NT2/D1 (cell line): ENCODE results near the gene PER1.

Experiments used
- DNase-seq: peaks from one replicate; pipeline ENCODE4 v3.0.0-alpha.2; 2011; ENCODE audit warnings: low read depth, low spot score
- H3K27me3 ChIP-seq: 2 replicates; pipeline ENCODE4 v1.6.0; 2011; ENCODE audit warnings: mild to moderate bottlenecking; ENCODE audit not compliant: insufficient read length, insufficient read depth
- H3K36me3 ChIP-seq: 2 replicates; pipeline ENCODE4 v1.6.1; 2011; ENCODE audit warnings: mild to moderate bottlenecking, low read length, mixed read lengths; ENCODE audit not compliant: insufficient read depth, insufficient read length
- H3K4me1 ChIP-seq: 2 replicates; pipeline ENCODE4 v1.5.1; 2011; ENCODE audit not compliant: insufficient read depth, insufficient read length
- H3K4me3 ChIP-seq: 2 replicates; pipeline ENCODE4 v1.5.1; 2011; ENCODE audit warnings: low read depth; ENCODE audit not compliant: insufficient read length
- H3K9ac ChIP-seq: 2 replicates; pipeline ENCODE4 v1.6.0; 2011; ENCODE audit warnings: low read depth; ENCODE audit not compliant: insufficient read length
- H3K9me3 ChIP-seq: 2 replicates; pipeline ENCODE4 v1.5.1; 2011; ENCODE audit warnings: mild to moderate bottlenecking, low read length; ENCODE audit not compliant: insufficient read depth
- SUZ12 ChIP-seq: IDR thresholded peaks from 2 replicates; pipeline ENCODE4 v1.6.1; 2011; ENCODE audit not compliant: insufficient read length, insufficient read depth; ENCODE audit errors: extremely low read depth
- YY1 ChIP-seq: IDR thresholded peaks from 2 replicates; pipeline ENCODE4 v1.6.1; 2011; ENCODE audit not compliant: insufficient read length, insufficient read depth
- ZNF274 ChIP-seq: IDR thresholded peaks from 2 replicates; pipeline ENCODE4 v1.6.1; 2011; ENCODE audit warnings: mild to moderate bottlenecking, low read depth, low read length

The PER1 gene

DNA sequence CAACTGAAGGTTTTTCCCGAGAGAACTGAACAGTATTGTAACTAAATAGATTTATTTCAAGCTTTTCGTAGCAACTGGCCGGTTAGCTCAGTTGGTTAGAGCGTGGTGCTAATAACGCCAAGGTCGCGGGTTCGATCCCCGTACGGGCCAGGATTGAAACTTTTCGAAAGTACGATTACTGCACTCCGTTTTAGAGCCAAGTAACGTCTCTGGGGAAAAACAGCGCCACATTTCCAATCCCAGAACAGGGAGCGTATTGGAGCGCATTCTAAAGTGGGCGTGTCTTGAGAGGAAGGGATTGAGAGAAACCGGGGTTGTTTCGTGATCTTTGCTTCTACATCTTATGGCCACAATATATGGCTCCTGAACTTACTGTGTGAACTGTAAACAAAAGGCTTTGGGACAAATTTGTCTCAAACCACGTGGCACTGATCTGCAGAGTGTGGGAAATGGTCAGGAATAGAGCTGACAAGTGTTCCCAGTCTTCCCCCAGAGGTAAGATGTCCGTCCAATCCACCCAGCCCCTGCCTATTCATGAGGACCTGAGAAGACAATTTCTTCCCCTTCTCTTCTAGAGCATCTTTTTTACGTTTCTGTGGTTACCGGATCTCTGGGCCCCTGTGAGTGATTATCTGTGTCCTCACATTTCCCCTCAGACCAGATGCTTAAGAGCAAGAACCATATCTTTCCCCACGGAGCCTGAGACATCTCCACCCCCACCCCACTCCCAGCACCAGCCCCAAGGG lies 35.5 kb upstream of the PER1 start:
- no peak for TF ChIP-seq YY1
- peak; percentile 89 for DNase-seq
- peak overlapping the region; percentile 69 for H3K4me3 ChIP-seq
- peaks cover 9% of the 10 kb centered on the region for H3K27me3 ChIP-seq
- H3K9me3 ChIP-seq: no peaks in the 10 kb centered on the region
- peaks cover 11% of the 10 kb centered on the region for H3K36me3 ChIP-seq
- H3K4me1 ChIP-seq: peaks cover 10% of the 10 kb centered on the region
- peak overlapping the region; percentile 82 for H3K9ac ChIP-seq

GRCh38 chr17:8186787-8187516 lies 34.7 kb upstream of the PER1 start:
- H3K4me3 ChIP-seq: peak overlapping the region; percentile 93
- H3K27me3 ChIP-seq: peaks cover 9% of the 10 kb centered on the region
- H3K4me1 ChIP-seq: peaks cover 10% of the 10 kb centered on the region
- no peak for TF ChIP-seq SUZ12
- no peak for TF ChIP-seq ZNF274
- no peak for TF ChIP-seq YY1
- DNase-seq: peak; percentile 85
- H3K36me3 ChIP-seq: peaks cover 4% of the 10 kb centered on the region
- peak overlapping the region; percentile 90 for H3K9ac ChIP-seq
- no peaks in the 10 kb centered on the region for H3K9me3 ChIP-seq

DNA sequence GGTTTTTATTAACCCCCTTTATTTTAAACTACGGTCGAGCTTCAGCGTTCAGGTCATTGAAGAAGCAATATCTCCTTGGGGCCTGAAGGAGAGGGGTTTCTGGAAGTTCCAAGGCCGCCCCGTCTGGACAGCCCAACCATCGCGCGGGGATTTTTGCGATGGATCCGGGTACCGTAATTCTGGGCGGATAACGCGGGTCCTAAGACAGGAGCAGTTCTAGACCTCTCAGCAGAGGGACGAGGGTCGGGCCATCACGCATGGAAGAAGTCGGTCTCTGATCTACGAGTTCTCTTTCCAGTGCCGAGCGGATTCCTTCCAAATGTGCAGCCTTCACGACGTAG lies 34.2 kb upstream of the PER1 start:
- Histone ChIP-seq H3K9me3 (no peaks in the 10 kb centered on the region), H3K4me3 (peak overlapping the region; percentile 93)
- no peak for DNase-seq

DNA sequence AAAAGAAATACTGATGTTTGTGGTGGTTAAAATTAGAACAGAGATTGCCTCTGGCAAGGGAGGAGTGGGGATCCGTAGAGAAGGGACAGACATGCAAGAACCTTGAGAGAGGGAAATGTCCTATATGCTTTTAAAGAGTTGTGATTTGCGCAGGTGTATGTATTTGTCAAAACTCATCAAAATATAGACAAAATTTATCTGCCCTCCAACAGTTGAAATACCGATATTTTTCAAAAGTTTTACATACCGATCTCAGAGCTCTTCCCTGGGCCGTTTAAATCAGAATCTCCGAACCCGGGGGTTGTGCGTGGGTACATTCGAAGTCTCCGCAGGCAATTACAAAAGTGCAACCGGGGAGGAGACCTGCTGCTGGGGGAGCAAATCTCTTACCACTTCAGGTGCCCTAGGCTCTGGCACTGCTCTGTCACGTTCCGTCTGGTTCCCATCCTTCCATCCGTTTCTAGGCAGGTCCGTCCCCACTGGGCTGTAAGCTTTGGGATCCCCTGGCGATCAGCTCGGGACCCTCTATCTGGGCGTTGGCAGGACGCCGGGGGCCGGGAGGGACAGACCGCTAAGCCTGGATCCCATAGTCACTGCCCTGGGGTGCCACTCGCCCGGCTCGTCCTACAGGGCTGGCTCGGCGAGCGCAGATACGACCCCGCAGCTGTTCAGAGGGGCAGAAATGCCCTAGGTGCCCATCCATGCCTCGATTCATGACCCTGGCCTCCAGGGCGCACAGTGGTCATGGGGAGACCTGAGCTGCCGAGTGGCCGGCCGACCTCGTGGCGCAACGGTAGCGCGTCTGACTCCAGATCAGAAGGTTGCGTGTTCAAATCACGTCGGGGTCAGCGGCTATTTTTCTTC lies 33.6 kb upstream of the PER1 start:
- Histone ChIP-seq H3K27me3 (peaks cover 9% of the 10 kb centered on the region), H3K9me3 (no peaks in the 10 kb centered on the region), H3K4me1 (peaks cover 10% of the 10 kb centered on the region), H3K36me3 (no peaks in the 10 kb centered on the region), H3K4me3 (peak overlapping the region; percentile 93), H3K9ac (peak overlapping the region; percentile 90)
- TF ChIP-seq ZNF274 (no peak), YY1 (no peak), SUZ12 (no peak)
- no peak for DNase-seq

More for the DNA sequence above, 34.2 kb upstream of the PER1 start:
- Histone ChIP-seq H3K4me1 (peaks cover 10% of the 10 kb centered on the region), H3K9ac (peak overlapping the region; percentile 90), H3K27me3 (peaks cover 9% of the 10 kb centered on the region), H3K36me3 (no peaks in the 10 kb centered on the region)
- TF ChIP-seq SUZ12 (no peak), ZNF274 (no peak), YY1 (no peak)

- TF ChIP-seq SUZ12: no peak
- no peak for TF ChIP-seq YY1
- TF ChIP-seq ZNF274: no peak
These were observed 25.0 kb upstream of the PER1 start for GRCh38 chr17:8176998-8177731.

DNA sequence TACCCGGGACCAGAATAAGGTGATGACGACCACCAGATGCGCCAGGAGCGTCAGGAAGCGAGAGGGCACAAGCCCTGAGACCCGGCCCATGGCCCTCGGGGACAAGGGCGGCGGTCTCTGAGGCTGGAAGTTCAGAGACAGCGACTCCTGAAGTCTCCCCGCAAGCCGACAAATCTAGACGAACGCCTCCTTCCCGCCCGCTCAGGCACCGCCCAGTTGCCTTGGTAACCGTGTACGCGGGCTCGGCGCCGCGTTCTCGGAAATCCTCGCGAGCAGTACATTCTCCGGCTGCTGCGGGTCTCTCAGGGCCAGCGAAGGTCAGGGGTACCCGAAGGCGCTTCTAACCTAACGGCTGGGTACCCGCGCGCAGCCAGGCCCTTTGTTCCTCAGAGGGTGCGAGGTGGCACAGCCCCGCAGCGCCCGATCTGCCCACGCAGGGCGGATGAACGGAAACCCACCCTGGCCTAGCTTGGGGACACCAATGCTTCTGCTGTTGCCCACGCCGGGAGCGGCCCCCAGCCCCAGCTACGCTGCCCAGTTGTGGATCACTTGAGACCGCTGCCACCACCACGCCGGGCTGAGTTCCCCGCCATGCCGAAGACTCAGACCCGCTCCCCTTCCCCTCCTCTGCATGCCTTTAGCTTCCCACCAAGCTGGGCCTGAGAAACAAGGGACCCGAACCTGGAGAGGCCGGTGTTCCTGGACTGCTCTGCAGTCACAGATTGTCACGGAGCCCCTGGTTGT lies 24.2 kb upstream of the PER1 start, which contains the start of gene TMEM107:
TMEM107 (minus strand) TSS at position 184 of the 744 bp plus-strand sequence; CDS start at position 90, 94 bp downstream.
- no peak for DNase-seq
- H3K36me3 ChIP-seq: no peaks in the 10 kb centered on the region
- TF ChIP-seq ZNF274 (no peak), SUZ12 (no peak), YY1 (no peak)
- H3K4me3 ChIP-seq: peak within 1 kb of the TSS; percentile 78
- H3K9me3 ChIP-seq: no peaks in the 10 kb centered on the region
- H3K4me1 ChIP-seq: peaks cover 5% of the 10 kb centered on the region
- peak within 1 kb of the TSS; percentile 92 for H3K9ac ChIP-seq
- H3K27me3 ChIP-seq: no peaks in the 10 kb centered on the region

More at GRCh38 chr17:8176998-8177731, 25.0 kb upstream of the PER1 start:
- DNase-seq: no peak
- Histone ChIP-seq H3K9me3 (no peaks in the 10 kb centered on the region), H3K4me3 (peak overlapping the region; percentile 78), H3K9ac (peak overlapping the region; percentile 92), H3K36me3 (no peaks in the 10 kb centered on the region), H3K27me3 (no peaks in the 10 kb centered on the region), H3K4me1 (peaks cover 5% of the 10 kb centered on the region)
